T1000 (cell line): ENCODE data around the gene NEO1.

Experiments
- DNase-seq: peaks from one replicate; lab custom pipeline; 2025; ENCODE audit warnings: mixed read lengths; lab: John Stamatoyannopoulos, UW

Gene NEO1

DNA sequence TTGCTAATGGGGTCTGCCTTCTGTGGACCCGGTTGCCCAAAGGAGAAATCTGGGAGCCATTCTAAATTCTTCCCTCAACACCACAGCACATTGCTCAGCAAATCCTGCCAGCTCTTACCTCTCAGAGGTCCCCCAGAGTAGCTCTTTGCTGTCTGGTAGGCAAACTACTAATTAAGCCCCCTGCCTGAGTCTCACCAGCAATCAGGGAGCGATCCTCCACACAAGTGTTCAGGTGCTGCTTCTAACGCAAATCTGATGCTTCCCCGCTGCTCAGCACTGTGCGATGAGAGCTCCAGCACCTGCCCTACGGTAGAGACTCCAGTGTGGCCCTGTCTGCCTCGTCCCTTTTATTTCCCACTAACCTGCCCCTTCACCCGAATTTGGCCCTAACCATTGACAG lies 256.0 kb downstream of the NEO1 start:
- no peak for DNase-seq

DNA sequence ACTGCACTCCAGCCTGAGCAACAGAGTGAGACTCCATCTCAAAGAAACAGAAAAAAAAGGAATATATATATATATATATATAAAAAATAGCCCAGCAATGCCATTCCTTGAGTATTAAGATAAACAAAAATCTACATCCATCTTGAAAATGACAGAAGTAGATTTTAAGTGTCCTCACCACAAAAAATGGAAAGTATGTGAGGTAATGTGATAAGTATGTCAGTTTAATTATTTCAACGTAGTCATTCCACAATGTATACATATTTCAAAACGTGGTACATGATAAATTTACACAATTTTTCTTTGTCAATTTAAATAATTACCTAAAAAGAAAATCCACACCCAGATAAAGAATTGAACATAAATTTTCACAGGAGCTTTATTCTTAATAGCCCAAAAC lies 261.6 kb downstream of the NEO1 start:
- DNase-seq: no peak

GRCh38 chr15:73317651-73318462 lies 265.6 kb downstream of the NEO1 start:
- DNase-seq: no peak

DNA sequence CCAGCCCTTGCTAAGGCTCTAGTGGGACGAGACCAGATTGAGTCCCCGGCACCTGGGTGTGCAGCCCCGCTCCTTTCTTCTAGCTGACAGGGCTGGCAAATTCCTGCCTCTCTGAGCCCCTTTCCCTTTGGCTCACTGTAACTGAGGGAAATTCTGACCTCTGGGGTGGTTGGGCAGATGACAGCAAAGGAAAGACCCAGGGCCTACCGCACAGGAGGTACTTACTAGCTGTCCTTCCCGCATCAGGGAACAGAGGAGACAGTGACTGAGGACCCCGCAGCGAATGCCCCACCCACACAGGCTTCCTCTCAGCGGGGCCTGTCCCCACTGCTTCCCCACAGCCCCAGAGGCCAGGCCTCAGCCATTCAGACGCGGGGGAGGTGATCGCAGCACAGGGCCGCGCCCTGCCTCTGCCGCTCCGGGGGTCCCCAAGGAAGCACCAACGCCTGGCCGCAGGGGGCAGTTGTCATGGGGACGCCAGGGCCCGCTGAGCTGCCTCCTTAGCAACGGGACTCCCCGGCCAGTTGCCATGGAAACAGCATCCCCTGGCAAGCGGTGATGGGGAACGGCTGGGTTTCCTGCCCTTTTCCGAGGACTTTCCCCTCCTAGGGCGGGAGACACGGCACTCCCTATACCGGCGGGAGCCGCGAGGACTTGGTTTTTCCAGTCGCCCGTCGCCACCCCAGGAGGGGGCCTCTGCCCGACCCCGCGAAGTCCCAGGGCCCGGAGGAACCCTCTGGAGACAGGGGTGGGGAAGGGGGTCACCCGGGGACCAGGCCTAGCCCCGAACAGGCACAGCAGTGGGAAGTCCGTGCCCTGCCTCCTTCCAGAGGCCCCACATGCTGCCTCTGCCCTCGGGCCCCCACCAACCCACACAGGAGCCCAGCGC lies 266.4 kb downstream of the NEO1 start:
- DNase-seq: no peak

GRCh38 chr15:73319460-73320245 lies 267.4 kb downstream of the NEO1 start:
- no peak for DNase-seq

- no peak for DNase-seq
Measured at GRCh38 chr15:73320619-73321180, 268.4 kb downstream of the NEO1 start.

DNA sequence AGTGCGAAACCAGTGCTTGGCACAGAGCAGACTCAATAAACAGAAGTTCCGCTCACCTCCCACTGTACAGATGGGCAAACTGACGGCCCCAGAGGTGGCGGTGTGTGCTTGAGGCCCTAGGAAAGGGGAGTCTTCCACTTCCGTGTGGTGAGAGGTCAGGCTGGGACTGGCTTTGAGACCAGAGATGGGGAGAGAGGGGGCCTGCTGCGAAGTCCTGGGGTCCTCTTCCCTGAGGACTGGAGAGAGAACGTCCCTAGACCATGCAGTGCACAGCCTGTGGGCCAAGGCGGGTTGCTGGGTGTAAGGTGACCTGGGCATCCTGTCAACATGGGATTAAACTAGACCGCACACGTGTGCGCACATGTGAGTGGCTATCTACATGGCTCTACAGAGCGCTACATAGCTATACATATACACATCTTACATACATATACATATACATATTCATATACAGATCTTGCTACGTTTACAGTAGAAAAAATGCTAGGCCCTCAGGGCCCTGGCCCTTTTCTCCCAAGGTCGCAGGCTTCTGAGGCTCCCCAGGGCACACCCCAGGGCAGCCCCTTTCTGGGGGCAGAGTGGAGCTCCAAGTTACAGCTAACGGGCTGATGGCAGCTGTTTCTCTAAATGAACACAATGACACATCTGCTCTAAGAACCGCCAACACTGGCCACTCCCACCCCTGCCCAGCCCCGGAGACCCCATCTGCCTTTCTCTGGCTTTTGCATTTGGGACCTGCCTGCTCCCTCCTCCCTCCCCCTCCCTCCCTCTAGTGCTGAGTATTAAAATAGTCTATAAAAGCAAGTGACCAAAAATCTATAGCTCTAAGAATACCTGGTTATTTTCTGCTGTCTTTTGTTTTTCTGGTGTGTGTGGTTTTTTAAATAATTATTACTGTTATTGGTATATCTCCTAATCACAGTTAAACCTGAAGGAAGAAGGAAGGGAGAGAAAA lies 269.5 kb downstream of the NEO1 start:
- no peak for DNase-seq

DNA sequence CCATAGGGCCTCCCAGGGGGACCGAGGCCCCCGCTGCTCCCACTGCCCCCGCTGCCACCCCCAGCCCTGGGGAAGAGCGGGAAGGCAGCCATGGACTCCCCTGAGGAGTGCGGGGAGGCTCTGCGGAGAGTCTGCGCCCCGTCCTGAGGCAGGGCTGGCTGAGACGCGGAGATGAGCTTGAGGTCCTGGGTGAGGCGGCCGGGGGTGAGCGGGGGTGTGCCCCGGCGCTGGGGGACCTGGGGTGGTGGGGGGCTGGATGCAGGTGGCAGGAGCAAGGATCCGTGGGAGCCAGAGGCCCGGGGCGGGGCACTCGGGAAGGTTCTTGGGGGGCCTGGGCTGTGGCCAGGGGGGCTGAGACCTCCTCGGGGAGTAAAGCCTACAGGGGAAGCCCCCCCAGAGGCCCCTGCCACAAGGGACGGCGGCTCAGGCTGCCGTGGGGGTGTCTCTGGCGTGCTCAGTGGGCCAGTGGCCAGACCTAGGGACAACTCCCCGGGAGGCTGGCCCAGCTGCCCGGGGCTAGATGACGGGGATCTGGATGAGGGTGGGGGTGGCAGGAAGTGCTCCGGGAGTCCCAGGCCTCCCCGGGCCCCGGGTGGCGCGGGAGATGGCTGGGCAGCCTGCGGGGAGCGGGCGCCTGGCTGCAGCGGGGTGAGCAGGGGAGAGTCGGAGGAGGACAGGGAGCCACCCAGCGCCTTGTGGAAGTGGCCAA lies 270.6 kb downstream of the NEO1 start:
- DNase-seq: no peak

- no peak for DNase-seq
Measured at GRCh38 chr15:73323374-73323955, 271.2 kb downstream of the NEO1 start.

DNA sequence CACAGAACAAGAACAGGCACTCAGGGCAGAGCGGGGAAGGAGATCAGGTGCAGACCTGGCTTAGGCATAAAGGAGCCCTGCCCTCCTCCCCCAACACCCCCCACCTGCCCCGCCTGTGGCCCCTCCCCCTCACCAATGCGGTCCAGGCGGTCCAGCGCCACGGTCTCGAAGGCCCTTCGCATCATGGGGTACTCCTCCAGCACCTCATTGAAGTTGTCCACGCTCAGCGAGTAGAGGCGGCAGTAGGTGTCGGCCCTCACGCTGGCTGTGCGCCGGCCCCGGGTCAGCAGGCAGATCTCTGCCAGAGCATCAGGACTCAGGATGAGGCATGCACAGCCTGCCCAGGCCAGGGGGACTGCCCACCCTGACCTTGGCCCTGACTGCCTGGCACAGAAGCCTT lies 271.7 kb downstream of the NEO1 start:
- DNase-seq: no peak

GRCh38 chr15:73324496-73325170 lies 272.4 kb downstream of the NEO1 start:
- no peak for DNase-seq

- no peak for DNase-seq
Measured at GRCh38 chr15:73325191-73325861, 273.1 kb downstream of the NEO1 start.

GRCh38 chr15:73326157-73326556 lies 273.9 kb downstream of the NEO1 start:
- no peak for DNase-seq

DNA sequence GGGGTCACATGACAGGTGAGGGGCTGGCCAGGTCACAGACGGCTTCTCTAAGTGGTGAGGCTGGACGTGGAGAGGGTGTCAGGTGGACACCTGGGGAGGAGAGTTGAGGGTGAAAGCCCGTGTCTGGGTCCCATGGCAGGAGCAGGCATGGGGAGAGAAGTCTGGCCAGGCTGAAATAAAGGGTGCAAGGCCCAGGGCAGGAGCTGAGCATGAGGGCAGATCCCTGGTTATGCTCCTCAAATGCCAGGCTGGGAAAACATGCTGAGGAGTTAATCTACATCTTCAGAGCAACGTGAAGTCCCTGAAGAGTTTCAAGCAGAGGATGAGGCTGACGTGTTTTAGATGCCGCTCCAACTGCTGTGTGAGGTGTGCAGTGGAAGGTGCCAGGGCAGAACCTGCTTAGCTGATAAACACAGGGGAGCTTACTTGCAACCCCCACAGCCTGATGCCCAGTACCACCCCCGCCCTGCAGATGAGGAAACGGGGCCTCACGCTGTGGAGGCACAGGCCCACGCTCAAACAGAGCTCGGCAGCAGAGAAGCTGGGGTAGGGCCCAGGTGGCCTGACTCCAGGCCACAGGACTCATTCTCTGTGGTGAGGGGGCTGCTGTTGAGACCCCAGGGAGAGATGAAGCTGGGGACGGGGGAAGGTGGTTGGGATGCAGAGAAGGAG lies 276.0 kb downstream of the NEO1 start:
- DNase-seq: no peak

DNA sequence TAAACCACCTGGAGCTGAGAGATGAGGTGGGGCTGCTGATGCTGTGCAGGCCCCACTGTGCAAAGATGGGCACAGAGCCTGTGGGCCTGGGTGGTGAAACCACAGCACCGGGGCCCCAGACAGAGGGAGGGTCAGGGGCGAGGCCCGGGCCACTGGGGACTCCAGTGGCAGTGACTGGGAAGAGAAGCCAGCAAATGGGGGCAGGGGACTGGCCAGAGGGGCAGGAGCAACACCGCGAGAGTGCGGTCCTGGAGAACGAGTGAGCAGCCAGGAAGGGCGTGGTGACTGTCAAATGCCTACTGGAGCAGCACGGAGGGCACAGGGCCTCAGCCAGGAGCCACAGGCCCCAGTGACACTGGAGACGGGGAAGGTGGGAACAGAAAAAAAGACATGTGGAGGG lies 276.7 kb downstream of the NEO1 start:
- no peak for DNase-seq

GRCh38 chr15:73329501-73330200 lies 277.4 kb downstream of the NEO1 start:
- DNase-seq: no peak
